Measurements from ENCODE around the gene FMNL1.

The FMNL1 gene, protein sequence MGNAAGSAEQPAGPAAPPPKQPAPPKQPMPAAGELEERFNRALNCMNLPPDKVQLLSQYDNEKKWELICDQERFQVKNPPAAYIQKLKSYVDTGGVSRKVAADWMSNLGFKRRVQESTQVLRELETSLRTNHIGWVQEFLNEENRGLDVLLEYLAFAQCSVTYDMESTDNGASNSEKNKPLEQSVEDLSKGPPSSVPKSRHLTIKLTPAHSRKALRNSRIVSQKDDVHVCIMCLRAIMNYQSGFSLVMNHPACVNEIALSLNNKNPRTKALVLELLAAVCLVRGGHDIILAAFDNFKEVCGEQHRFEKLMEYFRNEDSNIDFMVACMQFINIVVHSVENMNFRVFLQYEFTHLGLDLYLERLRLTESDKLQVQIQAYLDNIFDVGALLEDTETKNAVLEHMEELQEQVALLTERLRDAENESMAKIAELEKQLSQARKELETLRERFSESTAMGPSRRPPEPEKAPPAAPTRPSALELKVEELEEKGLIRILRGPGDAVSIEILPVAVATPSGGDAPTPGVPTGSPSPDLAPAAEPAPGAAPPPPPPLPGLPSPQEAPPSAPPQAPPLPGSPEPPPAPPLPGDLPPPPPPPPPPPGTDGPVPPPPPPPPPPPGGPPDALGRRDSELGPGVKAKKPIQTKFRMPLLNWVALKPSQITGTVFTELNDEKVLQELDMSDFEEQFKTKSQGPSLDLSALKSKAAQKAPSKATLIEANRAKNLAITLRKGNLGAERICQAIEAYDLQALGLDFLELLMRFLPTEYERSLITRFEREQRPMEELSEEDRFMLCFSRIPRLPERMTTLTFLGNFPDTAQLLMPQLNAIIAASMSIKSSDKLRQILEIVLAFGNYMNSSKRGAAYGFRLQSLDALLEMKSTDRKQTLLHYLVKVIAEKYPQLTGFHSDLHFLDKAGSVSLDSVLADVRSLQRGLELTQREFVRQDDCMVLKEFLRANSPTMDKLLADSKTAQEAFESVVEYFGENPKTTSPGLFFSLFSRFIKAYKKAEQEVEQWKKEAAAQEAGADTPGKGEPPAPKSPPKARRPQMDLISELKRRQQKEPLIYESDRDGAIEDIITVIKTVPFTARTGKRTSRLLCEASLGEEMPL

GRCh38 chr17:45221081-45222013 is at the start of gene FMNL1:
Gene FMNL1 (plus strand): TSS chr17:45221885. CDS start chr17:45222125, 240 bp downstream.
- Histone ChIP-seq H3K4me3 (peak within 1 kb of the TSS; percentile 74), H3K27ac (peak within 1 kb of the TSS in 1 of 2 donors; percentile 73)
- peak; percentile 76 for DNase-seq (ENCODE audit: low spot score)
- TF ChIP-seq, protein P1, sequence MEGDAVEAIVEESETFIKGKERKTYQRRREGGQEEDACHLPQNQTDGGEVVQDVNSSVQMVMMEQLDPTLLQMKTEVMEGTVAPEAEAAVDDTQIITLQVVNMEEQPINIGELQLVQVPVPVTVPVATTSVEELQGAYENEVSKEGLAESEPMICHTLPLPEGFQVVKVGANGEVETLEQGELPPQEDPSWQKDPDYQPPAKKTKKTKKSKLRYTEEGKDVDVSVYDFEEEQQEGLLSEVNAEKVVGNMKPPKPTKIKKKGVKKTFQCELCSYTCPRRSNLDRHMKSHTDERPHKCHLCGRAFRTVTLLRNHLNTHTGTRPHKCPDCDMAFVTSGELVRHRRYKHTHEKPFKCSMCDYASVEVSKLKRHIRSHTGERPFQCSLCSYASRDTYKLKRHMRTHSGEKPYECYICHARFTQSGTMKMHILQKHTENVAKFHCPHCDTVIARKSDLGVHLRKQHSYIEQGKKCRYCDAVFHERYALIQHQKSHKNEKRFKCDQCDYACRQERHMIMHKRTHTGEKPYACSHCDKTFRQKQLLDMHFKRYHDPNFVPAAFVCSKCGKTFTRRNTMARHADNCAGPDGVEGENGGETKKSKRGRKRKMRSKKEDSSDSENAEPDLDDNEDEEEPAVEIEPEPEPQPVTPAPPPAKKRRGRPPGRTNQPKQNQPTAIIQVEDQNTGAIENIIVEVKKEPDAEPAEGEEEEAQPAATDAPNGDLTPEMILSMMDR (IDR thresholded peaks at IDR 0.05), result no peak

DNA sequence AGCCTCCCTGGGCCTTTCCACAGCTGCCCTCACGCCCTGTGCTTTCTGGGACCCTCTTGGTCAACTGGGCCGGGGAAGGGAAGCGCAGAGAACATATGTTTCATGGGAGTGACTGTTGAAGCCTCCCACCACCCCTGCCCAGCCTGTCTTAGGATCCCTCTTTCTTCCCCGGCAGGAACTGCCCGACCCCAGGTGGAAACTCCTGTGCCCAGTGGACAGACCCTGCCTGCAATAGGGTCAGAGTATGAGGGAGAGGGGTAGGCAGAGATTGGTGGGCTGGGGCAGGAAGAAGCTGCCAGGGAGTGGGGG is 49.5 kb upstream of the FMNL1 start:
- TF ChIP-seq, protein P1 (IDR thresholded peaks at IDR 0.05), result no peak
- peak overlapping the region; percentile 79 to 99 for H3K27ac ChIP-seq
- peak overlapping the region; percentile 69 for H3K4me3 ChIP-seq
- no peak for DNase-seq (ENCODE audit: low spot score)

- H3K27ac ChIP-seq, result peak overlapping the region; percentile 79 to 99
- peak overlapping the region; percentile 69 for H3K4me3 ChIP-seq
- TF ChIP-seq, protein P1 (IDR thresholded peaks at IDR 0.05), result no peak
- peak; percentile 90 for DNase-seq (ENCODE audit: low spot score)
Observed at GRCh38 chr17:45172541-45173286, 49.0 kb upstream of the FMNL1 start.

- no peak for DNase-seq (ENCODE audit: low spot score)
- TF ChIP-seq, protein P1 (IDR thresholded peaks at IDR 0.05), result no peak
- H3K4me3 ChIP-seq, result no peak overlapping the region
- H3K27ac ChIP-seq, result peak overlapping the region in 1 of 2 donors; percentile 60
Observed at GRCh38 chr17:45175759-45176115, 45.9 kb upstream of the FMNL1 start.

DNA sequence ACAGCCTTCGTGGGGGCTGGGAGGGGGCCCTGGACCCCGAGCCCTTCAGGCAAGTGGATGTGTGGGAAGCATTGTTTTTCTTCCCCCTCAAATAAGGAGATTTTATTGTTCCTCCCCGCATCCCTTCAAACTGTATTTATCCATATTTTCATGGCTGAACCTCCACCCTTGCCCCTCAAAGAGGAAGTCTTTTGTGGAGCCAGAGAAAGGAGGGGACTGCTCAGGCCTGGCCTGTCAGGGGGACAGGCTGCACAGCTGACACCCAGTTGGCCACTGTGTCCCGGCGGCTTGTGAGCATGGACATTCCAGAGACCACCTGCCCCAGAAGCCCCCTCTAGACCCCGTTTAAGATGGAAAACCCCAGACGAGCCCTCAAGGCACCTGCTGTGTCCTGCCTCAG is 44.1 kb upstream of the FMNL1 start:
- TF ChIP-seq, protein P1 (IDR thresholded peaks at IDR 0.05), result no peak
- no peak overlapping the region for H3K27ac ChIP-seq
- no peak for DNase-seq (ENCODE audit: low spot score)
- H3K4me3 ChIP-seq, result no peak overlapping the region

GRCh38 chr17:45184144-45184543 is 37.5 kb upstream of the FMNL1 start:
- DNase-seq (ENCODE audit: low spot score), result no peak
- TF ChIP-seq, protein P1 (IDR thresholded peaks at IDR 0.05), result no peak
- H3K27ac ChIP-seq, result no peak overlapping the region

More at GRCh38 chr17:45184144-45184543, 37.5 kb upstream of the FMNL1 start:
- no peak overlapping the region for H3K4me3 ChIP-seq
